HFFc6 (cell line): ENCODE data around the gene MATN3. TPM values are rescaled to one million over a fixed set of nuclear protein-coding genes. Genes with fewer than 3 reads are reported as not detected.

ENCODE experiments used
- DNase-seq: peaks from one replicate; pipeline ENCODE4 v3.0.0-alpha.2; 2018
- H3K27ac Mint-ChIP-seq: 2 replicates; pipeline ENCODE4 v1.8.0; 2020; ENCODE audit warnings: mild to moderate bottlenecking, mixed read lengths
- H3K27me3 Mint-ChIP-seq: 2 replicates; pipeline ENCODE4 v1.8.0; 2021; ENCODE audit warnings: mild to moderate bottlenecking, moderate library complexity, mixed read lengths; ENCODE audit not compliant: insufficient read depth
- H3K36me3 Mint-ChIP-seq: 2 replicates; pipeline ENCODE4 v1.8.0; 2021; ENCODE audit warnings: low read depth, mixed read lengths
- H3K4me1 Mint-ChIP-seq: 2 replicates; pipeline ENCODE4 v1.8.0; 2020; ENCODE audit warnings: low read depth, mixed read lengths
- H3K4me3 Mint-ChIP-seq: 2 replicates; pipeline ENCODE4 v1.8.0; 2020; ENCODE audit warnings: mild to moderate bottlenecking, moderate library complexity, mixed read lengths
- H3K9me3 Mint-ChIP-seq: 2 replicates; pipeline ENCODE4 v1.8.0; 2020; ENCODE audit warnings: mild to moderate bottlenecking, mixed read lengths
- total RNA-seq, 6 experiments: library from RNA; stranded (reverse); fragmentation: NEBNext Ultra II Directional; extraction: Animal tissue kit (Norgen Biotek cat#: 25700); gene quantifications; 2 replicates in 1 of 6; 3 replicates in 5 of 6; pipeline ENCODE4 v1.2.3, GENCODE V29; 2021
- TF ChIP-seq, protein P1 (sequence below): fragments of 200-600 bp; sonication (generic); IDR thresholded peaks from 2 replicates; pipeline ENCODE4 v1.5.0; 2021; ENCODE audit warnings: antibody characterized with exemption, mild to moderate bottlenecking

MATN3 gene
- total RNA-seq, 6 experiments from 2014 or later = 0.69 to 1.5 (median 1.2) TPM

GRCh38 chr2:20011276-20012031 is 1.0 kb downstream of the MATN3 start:
- TF ChIP-seq, protein P1, sequence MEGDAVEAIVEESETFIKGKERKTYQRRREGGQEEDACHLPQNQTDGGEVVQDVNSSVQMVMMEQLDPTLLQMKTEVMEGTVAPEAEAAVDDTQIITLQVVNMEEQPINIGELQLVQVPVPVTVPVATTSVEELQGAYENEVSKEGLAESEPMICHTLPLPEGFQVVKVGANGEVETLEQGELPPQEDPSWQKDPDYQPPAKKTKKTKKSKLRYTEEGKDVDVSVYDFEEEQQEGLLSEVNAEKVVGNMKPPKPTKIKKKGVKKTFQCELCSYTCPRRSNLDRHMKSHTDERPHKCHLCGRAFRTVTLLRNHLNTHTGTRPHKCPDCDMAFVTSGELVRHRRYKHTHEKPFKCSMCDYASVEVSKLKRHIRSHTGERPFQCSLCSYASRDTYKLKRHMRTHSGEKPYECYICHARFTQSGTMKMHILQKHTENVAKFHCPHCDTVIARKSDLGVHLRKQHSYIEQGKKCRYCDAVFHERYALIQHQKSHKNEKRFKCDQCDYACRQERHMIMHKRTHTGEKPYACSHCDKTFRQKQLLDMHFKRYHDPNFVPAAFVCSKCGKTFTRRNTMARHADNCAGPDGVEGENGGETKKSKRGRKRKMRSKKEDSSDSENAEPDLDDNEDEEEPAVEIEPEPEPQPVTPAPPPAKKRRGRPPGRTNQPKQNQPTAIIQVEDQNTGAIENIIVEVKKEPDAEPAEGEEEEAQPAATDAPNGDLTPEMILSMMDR = no peak

DNA sequence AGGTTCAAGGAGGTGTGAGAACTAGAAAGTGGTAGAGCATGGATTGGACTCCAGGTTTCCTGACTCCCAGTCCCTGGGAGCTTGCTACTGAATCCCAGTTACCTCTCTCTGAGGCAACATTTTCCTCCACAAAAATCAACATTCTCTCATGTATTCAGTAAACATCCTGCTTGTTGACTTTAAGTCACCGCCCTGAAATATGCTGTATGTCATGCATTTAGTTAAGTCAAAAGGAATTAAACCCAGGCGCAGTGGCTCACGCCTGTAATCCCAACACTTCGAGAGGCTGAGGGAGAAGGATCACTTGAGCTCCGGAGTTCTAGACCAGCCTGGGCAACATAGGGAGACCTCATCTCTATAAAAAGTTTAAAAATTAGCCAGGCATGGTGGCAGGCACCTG is 3.8 kb downstream of the MATN3 start:
- TF ChIP-seq, protein P1 = no peak
- no peaks in the 10 kb centered on the region for H3K36me3 Mint-ChIP-seq
- H3K4me1 Mint-ChIP-seq = peaks cover 6% of the 10 kb centered on the region
- H3K9me3 Mint-ChIP-seq = no peaks in the 10 kb centered on the region
- no peak overlapping the region for H3K27ac Mint-ChIP-seq
- peaks cover 14% of the 10 kb centered on the region for H3K27me3 Mint-ChIP-seq
- H3K4me3 Mint-ChIP-seq = no peak overlapping the region
- DNase-seq = no peak

More at GRCh38 chr2:20011276-20012031, 1.0 kb downstream of the MATN3 start:
- Mint-ChIP-seq H3K27ac (no peak overlapping the region), H3K9me3 (peaks cover 5% of the 10 kb centered on the region; the same call in 1 of the 2 replicates), H3K36me3 (peaks cover 5% of the 10 kb centered on the region; the same call in 1 of the 2 replicates), H3K27me3 (peaks cover 12% of the 10 kb centered on the region), H3K4me3 (peak overlapping the region; percentile 74), H3K4me1 (peaks cover 6% of the 10 kb centered on the region)
- no peak for DNase-seq

GRCh38 chr2:20005891-20006470 is 6.5 kb downstream of the MATN3 start:
- Mint-ChIP-seq H3K27me3 (peaks cover 12% of the 10 kb centered on the region), H3K27ac (no peak overlapping the region), H3K4me1 (peaks cover 5% of the 10 kb centered on the region; the same call in 1 of the 2 replicates), H3K36me3 (no peaks in the 10 kb centered on the region), H3K4me3 (no peak overlapping the region), H3K9me3 (no peaks in the 10 kb centered on the region)
- TF ChIP-seq, protein P1 = no peak
- DNase-seq = no peak

DNA sequence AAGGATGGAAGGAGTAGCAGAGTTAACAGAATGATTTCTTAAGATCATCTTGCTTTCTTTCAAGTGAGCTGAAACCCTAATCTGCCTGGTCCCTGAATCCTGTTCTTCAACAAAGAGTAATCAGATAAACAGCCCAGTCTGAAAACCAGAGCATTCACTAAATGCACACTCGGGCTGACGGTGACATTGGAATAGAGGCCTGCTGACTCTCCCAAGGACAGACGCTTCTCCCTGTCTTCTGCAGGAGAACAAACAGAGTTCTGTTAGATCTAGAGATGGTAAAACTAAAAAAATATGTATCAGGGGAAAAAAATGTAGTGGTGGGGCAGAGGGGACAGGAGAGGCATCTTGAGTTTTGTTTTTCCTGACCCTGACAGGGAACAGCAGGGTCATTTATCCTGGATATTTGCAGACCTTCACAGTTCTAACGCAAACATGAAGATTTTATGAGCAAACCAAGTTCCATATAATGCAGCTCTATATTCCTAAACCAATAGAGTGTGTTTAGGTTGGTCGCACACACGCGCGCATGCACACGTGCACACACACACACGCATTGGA is 7.3 kb downstream of the MATN3 start:
- Mint-ChIP-seq H3K27me3 (peaks cover 12% of the 10 kb centered on the region), H3K4me3 (no peak overlapping the region), H3K4me1 (peaks cover 13% of the 10 kb centered on the region; the same call in 1 of the 2 replicates), H3K27ac (no peak overlapping the region), H3K36me3 (no peaks in the 10 kb centered on the region), H3K9me3 (no peaks in the 10 kb centered on the region)
- DNase-seq = no peak
- TF ChIP-seq, protein P1 = no peak

DNA sequence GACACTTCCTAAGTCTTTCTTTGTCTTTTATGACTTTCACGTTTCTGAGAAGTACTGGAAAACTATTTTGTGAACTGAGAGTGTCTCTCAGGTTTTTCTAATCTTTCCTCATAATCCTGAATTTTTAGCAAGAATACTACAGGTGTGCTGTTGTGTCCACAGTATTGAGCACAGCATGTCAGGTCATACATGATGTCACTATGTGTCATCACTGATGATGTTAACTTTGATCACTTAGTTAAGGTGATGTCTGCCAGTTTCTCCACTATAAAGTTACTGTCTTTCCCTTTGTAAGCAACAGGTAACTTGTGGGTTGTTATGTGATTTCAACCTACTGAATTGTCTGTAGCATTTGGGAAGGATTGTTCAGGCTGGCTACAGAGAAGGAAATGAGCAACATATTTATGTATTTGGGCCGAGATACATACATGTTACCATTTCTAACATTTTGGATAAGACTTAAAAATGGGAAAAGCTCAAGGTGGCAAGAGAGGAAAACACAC is 11.1 kb downstream of the MATN3 start:
- Mint-ChIP-seq H3K27me3 (peaks cover 11% of the 10 kb centered on the region), H3K9me3 (no peaks in the 10 kb centered on the region), H3K27ac (no peak overlapping the region), H3K4me3 (no peak overlapping the region), H3K36me3 (no peaks in the 10 kb centered on the region), H3K4me1 (peaks cover 14% of the 10 kb centered on the region; the same call in 1 of the 2 replicates)
- no peak for DNase-seq
- TF ChIP-seq, protein P1 = no peak
